HK-2 (cell line): Measurements from ENCODE around the gene SLC25A45.

Experiments
- DNase-seq: peaks from one replicate; pipeline ENCODE4 v3.0.0-alpha.2; 2018; ENCODE audit not compliant: unreplicated experiment

Gene SLC25A45

GRCh38 chr11:65382033-65382803 lies at the start of gene SLC25A45:
Gene SLC25A45, minus strand, starts transcription at chr11:65382646. Its CDS starts 695 bp downstream, at chr11:65381951.
- DNase-seq: peak; percentile 94

- DNase-seq: no peak
Measured at GRCh38 chr11:65431451-65432099, 49.1 kb upstream of the SLC25A45 start.

- no peak for DNase-seq
Measured at GRCh38 chr11:65430406-65431217, 48.2 kb upstream of the SLC25A45 start.

GRCh38 chr11:65429724-65430405 lies 47.4 kb upstream of the SLC25A45 start:
- no peak for DNase-seq

- DNase-seq: no peak
Measured at GRCh38 chr11:65429068-65429681, 46.7 kb upstream of the SLC25A45 start.

- no peak for DNase-seq
Measured at GRCh38 chr11:65428578-65429067, 46.2 kb upstream of the SLC25A45 start.

GRCh38 chr11:65427691-65428577 lies 45.5 kb upstream of the SLC25A45 start:
- DNase-seq: no peak

GRCh38 chr11:65426839-65427690 lies 44.6 kb upstream of the SLC25A45 start:
- no peak for DNase-seq

GRCh38 chr11:65425971-65426838 lies 43.8 kb upstream of the SLC25A45 start:
- no peak for DNase-seq

GRCh38 chr11:65425105-65425970 lies 42.9 kb upstream of the SLC25A45 start:
- DNase-seq: no peak

GRCh38 chr11:65424205-65425104 lies 42.0 kb upstream of the SLC25A45 start:
- no peak for DNase-seq

GRCh38 chr11:65423516-65424204 lies 41.2 kb upstream of the SLC25A45 start:
- no peak for DNase-seq

GRCh38 chr11:65422633-65423515 lies 40.4 kb upstream of the SLC25A45 start, which contains the start of gene NEAT1:
Gene NEAT1, plus strand, starts transcription at chr11:65422798.
- DNase-seq: peak; percentile 90
